ENCODE measurements around the gene BBS2.

DNA sequence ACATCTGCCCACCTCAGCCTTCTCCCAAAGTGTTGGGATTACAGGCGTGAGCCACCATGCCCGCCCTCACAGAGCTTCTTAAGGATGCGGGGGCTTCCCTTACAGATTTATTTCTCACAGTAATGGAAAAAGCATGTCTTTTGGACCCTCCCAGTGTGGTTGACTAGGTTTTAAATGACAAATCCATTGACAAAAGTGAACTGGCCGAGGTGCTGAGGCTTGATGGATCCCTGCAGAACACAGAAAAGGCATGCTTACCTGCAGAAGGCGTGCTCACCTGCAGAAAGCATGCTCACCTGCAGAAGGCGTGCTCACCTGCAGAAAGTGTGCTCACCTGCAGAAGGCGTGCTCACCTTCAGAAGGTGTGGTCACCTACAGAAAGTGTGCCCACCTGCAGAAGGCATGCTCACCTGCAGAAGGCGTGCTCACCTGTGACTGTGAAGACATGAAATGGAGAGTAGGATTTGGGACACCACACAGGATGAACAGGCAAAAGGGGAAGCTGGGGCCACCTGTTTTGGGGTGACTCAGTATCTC is 15.1 kb upstream of the BBS2 start:
- TF ChIP-seq, protein P1, sequence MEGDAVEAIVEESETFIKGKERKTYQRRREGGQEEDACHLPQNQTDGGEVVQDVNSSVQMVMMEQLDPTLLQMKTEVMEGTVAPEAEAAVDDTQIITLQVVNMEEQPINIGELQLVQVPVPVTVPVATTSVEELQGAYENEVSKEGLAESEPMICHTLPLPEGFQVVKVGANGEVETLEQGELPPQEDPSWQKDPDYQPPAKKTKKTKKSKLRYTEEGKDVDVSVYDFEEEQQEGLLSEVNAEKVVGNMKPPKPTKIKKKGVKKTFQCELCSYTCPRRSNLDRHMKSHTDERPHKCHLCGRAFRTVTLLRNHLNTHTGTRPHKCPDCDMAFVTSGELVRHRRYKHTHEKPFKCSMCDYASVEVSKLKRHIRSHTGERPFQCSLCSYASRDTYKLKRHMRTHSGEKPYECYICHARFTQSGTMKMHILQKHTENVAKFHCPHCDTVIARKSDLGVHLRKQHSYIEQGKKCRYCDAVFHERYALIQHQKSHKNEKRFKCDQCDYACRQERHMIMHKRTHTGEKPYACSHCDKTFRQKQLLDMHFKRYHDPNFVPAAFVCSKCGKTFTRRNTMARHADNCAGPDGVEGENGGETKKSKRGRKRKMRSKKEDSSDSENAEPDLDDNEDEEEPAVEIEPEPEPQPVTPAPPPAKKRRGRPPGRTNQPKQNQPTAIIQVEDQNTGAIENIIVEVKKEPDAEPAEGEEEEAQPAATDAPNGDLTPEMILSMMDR (conservative IDR thresholded peaks at IDR 0.05; ENCODE audit: low read length): no peak
- no peak for TF ChIP-seq EZH2phosphoT487 (IDR thresholded peaks at IDR 0.05; ENCODE audit: borderline replicate concordance, low read depth, low read length)
